ENCODE measurements around the gene VPS8. TPM values are rescaled to one million over a fixed set of nuclear protein-coding genes. Genes with fewer than 3 reads are reported as not detected.

Gene VPS8
- total RNA-seq, 2 donors from 2014 or later = 49.7 to 70.0 TPM

- Mint-ChIP-seq H3K27me3 (ENCODE audit: insufficient read depth) (no peaks in the 10 kb centered on the region), H3K36me3 (ENCODE audit: low read depth) (no peaks in the 10 kb centered on the region), H3K27ac (no peak overlapping the region), H3K9me3 (no peaks in the 10 kb centered on the region), H3K4me1 (peaks cover 1% of the 10 kb centered on the region), H3K4me3 (no peak overlapping the region)
- Histone ChIP-seq H3K36me3 (ENCODE audit: control insufficient read depth, insufficient read depth, low read length) (no peaks in the 10 kb centered on the region), H3K9ac (ENCODE audit: extremely low read depth, low read length, poor library complexity, severe bottlenecking) (no peak overlapping the region), H3K27me3 (ENCODE audit: control insufficient read depth, insufficient read depth, low read length, poor library complexity, severe bottlenecking) (no peaks in the 10 kb centered on the region), H3K27ac (ENCODE audit: low read depth, low read length) (no peak overlapping the region), H3K4me1 (ENCODE audit: control insufficient read depth, insufficient read depth, low read length) (no peaks in the 10 kb centered on the region), H3K4me3 (ENCODE audit: low read length) (no peak overlapping the region), H3K9me3 (ENCODE audit: control insufficient read depth, low read length) (no peaks in the 10 kb centered on the region)
- DNase-seq = no peak
- 81 to 86% methylated on average over 7 of the region's 7 CpGs for WGBS, 2 experiments (ENCODE audit: insufficient coverage in 1 of 2, insufficient read length in 1 of 2)
- TF ChIP-seq CTCF (conservative IDR thresholded peaks at IDR 0.05) = no peak
Observed at GRCh38 chr3:185071287-185071800, 259.4 kb downstream of the VPS8 start.

GRCh38 chr3:185075547-185075946 lies 263.6 kb downstream of the VPS8 start:
- Histone ChIP-seq H3K27ac (ENCODE audit: low read depth, low read length) (no peak overlapping the region), H3K4me1 (ENCODE audit: control insufficient read depth, insufficient read depth, low read length) (no peaks in the 10 kb centered on the region), H3K4me3 (ENCODE audit: low read length) (no peak overlapping the region), H3K27me3 (ENCODE audit: control insufficient read depth, insufficient read depth, low read length, poor library complexity, severe bottlenecking) (no peaks in the 10 kb centered on the region), H3K36me3 (ENCODE audit: control insufficient read depth, insufficient read depth, low read length) (no peaks in the 10 kb centered on the region), H3K9me3 (ENCODE audit: control insufficient read depth, low read length) (no peaks in the 10 kb centered on the region), H3K9ac (ENCODE audit: extremely low read depth, low read length, poor library complexity, severe bottlenecking) (no peak overlapping the region)
- Mint-ChIP-seq H3K27ac (no peak overlapping the region), H3K4me3 (no peak overlapping the region), H3K27me3 (ENCODE audit: insufficient read depth) (no peaks in the 10 kb centered on the region), H3K9me3 (no peaks in the 10 kb centered on the region), H3K36me3 (ENCODE audit: low read depth) (no peaks in the 10 kb centered on the region), H3K4me1 (peaks cover 1% of the 10 kb centered on the region)
- TF ChIP-seq CTCF (conservative IDR thresholded peaks at IDR 0.05) = no peak
- 95 to 97% methylated on average over 13 of the region's 13 CpGs for WGBS, 2 experiments (ENCODE audit: insufficient coverage in 1 of 2, insufficient read length in 1 of 2)
- DNase-seq = no peak

GRCh38 chr3:185076219-185076618 lies 264.3 kb downstream of the VPS8 start:
- DNase-seq = no peak
- no peak overlapping the region for H3K4me3 ChIP-seq (ENCODE audit: low read length)
- no peak overlapping the region for H3K4me3 Mint-ChIP-seq
- H3K27me3 Mint-ChIP-seq (ENCODE audit: insufficient read depth) = no peaks in the 10 kb centered on the region
- no peaks in the 10 kb centered on the region for H3K36me3 Mint-ChIP-seq (ENCODE audit: low read depth)
- no peaks in the 10 kb centered on the region for H3K9me3 ChIP-seq (ENCODE audit: control insufficient read depth, low read length)
- WGBS, 2 experiments (ENCODE audit: insufficient coverage in 1 of 2, insufficient read length in 1 of 2) = 84 to 88% methylated on average over 8 of the region's 8 CpGs
- no peaks in the 10 kb centered on the region for H3K9me3 Mint-ChIP-seq
- no peaks in the 10 kb centered on the region for H3K27me3 ChIP-seq (ENCODE audit: control insufficient read depth, insufficient read depth, low read length, poor library complexity, severe bottlenecking)
- H3K36me3 ChIP-seq (ENCODE audit: control insufficient read depth, insufficient read depth, low read length) = no peaks in the 10 kb centered on the region
- no peak overlapping the region for H3K9ac ChIP-seq (ENCODE audit: extremely low read depth, low read length, poor library complexity, severe bottlenecking)
- H3K27ac ChIP-seq (ENCODE audit: low read depth, low read length) = no peak overlapping the region
- H3K27ac Mint-ChIP-seq = no peak overlapping the region
- no peaks in the 10 kb centered on the region for H3K4me1 Mint-ChIP-seq
- no peaks in the 10 kb centered on the region for H3K4me1 ChIP-seq (ENCODE audit: control insufficient read depth, insufficient read depth, low read length)
- no peak for TF ChIP-seq CTCF (conservative IDR thresholded peaks at IDR 0.05)
